Neural progenitor cell (in vitro differentiated cells): ENCODE measurements around the gene MYO16. TPM values are rescaled to one million over a fixed set of nuclear protein-coding genes. Genes with fewer than 3 reads are reported as not detected.

Source experiments
- DNase-seq: peaks from one replicate; pipeline ENCODE4 v3.0.0-alpha.2; 2016; ENCODE audit warnings: low spot score
- H2AFZ ChIP-seq: fragments of 200-600 bp; sonication (generic); replicated peaks from 2 replicates; pipeline ENCODE4 v1.6.1; 2016; ENCODE audit warnings: antibody characterized with exemption
- H3F3A ChIP-seq: fragments of 200-600 bp; sonication (generic); 2 replicates; pipeline ENCODE4 v1.6.1; 2016; ENCODE audit warnings: antibody characterized with exemption, low read depth
- H3K27ac ChIP-seq: fragments of 200-600 bp; sonication (generic); 2 replicates; pipeline ENCODE4 v1.5.1; 2016; ENCODE audit warnings: mild to moderate bottlenecking
- H3K27me3 ChIP-seq: fragments of 200-600 bp; sonication (generic); 2 replicates; pipeline ENCODE4 v1.6.1; 2016; ENCODE audit warnings: mild to moderate bottlenecking, moderate library complexity
- H3K36me3 ChIP-seq: fragments of 200-600 bp; sonication (generic); 2 replicates; pipeline ENCODE4 v1.5.1; 2016
- H3K4me1 ChIP-seq: fragments of 200-600 bp; sonication (generic); 2 replicates; pipeline ENCODE4 v1.6.1; 2016; ENCODE audit warnings: mixed run types
- H3K4me2 ChIP-seq: fragments of 200-600 bp; sonication (generic); 2 replicates; pipeline ENCODE4 v1.6.1; 2016
- H3K4me3 ChIP-seq: fragments of 200-600 bp; sonication (generic); 2 replicates; pipeline ENCODE4 v1.5.1; 2016
- H3K79me2 ChIP-seq: fragments of 200-600 bp; sonication (generic); 2 replicates; pipeline ENCODE4 v1.6.1; 2016; ENCODE audit warnings: low read depth
- H3K9ac ChIP-seq: fragments of 200-600 bp; sonication (generic); 2 replicates; pipeline ENCODE4 v1.6.1; 2016
- H3K9me3 ChIP-seq: fragments of 200-600 bp; sonication (generic); 2 replicates; pipeline ENCODE4 v1.5.1; 2016; ENCODE audit warnings: low read depth
- H4K20me1 ChIP-seq: fragments of 200-600 bp; sonication (generic); 2 replicates; pipeline ENCODE4 v1.6.1; 2016; ENCODE audit warnings: low read depth
- H3K27ac Mint-ChIP-seq: 3 replicates; pipeline ENCODE4 v1.8.0; 2021; ENCODE audit warnings: mixed read lengths
- H3K27me3 Mint-ChIP-seq: 2 replicates; pipeline ENCODE4 v1.8.0; 2022; ENCODE audit warnings: low read depth, mild to moderate bottlenecking, inconsistent platforms, moderate library complexity, mixed read lengths; ENCODE audit not compliant: insufficient read depth
- H3K36me3 Mint-ChIP-seq: 3 replicates; pipeline ENCODE4 v1.8.0; 2021; ENCODE audit warnings: mixed read lengths
- H3K4me1 Mint-ChIP-seq: 3 replicates; pipeline ENCODE4 v1.8.0; 2021; ENCODE audit warnings: mixed read lengths
- H3K4me3 Mint-ChIP-seq: 3 replicates; pipeline ENCODE4 v1.8.0; 2021; ENCODE audit warnings: mild to moderate bottlenecking, moderate library complexity, mixed read lengths
- H3K9me3 Mint-ChIP-seq: 3 replicates; pipeline ENCODE4 v1.8.0; 2020; ENCODE audit warnings: mixed read lengths
- EZH2 ChIP-seq: fragments of 200-600 bp; sonication (generic); IDR thresholded peaks from 2 replicates; pipeline ENCODE4 v1.6.1; 2017; ENCODE audit warnings: antibody characterized with exemption, mild to moderate bottlenecking, moderate library complexity
- EZH2phosphoT487 ChIP-seq: fragments of 200-600 bp; sonication (generic); IDR thresholded peaks from 2 replicates; pipeline ENCODE4 v1.6.1; 2017; ENCODE audit warnings: antibody characterized with exemption
- total RNA-seq: library from RNA; depleted of rRNA; stranded (reverse); fragments of >200 nt; gene quantifications from 2 replicates; pipeline ENCODE4 v1.2.3, GENCODE V29; 2015; ENCODE audit warnings: low replicate concordance
- TF ChIP-seq, protein P1 (sequence below): fragments of 200-600 bp; sonication (generic); IDR thresholded peaks from 2 replicates; pipeline ENCODE4 v1.5.1; 2017; ENCODE audit warnings: antibody characterized with exemption, mild to moderate bottlenecking

Gene MYO16
- total RNA-seq, 1 donor from 2014 or later, result 0.41 TPM

DNA sequence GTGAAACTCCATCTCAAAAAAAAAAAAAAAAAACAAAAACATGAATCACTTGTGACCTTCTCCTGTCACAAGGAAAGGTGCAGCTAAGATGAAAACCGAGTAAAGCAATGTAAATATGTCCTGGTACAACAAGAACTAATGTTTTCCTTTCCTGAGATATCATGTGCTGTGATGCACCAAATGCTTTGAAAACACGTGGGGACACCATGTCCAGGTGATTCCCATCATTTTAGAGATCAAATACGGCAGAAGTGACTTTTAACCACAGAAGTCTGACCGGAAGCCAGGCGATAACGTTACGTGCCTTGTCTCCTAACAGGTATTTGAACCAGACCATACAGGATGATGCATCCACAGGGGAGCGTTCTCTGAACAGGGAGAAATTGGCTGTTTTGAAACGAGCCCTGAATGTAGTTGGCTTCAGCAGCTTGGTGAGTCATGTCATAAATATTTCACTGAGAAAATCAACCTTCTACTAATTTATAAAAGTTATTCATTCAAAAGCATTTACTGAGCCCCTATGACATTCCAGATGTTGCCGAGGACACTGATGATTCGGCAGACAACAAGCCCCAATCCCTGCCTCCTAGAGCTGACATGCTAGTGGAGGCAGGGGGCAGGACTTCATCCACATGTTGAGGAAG lies 328.1 kb downstream of the MYO16 start:
- no peak overlapping the region for H2AFZ ChIP-seq
- H3K4me2 ChIP-seq, result no peak overlapping the region
- H3K27ac ChIP-seq, result no peak overlapping the region
- Mint-ChIP-seq H3K9me3 (no peaks in the 10 kb centered on the region), H3K4me1 (peaks cover 20% of the 10 kb centered on the region), H3K27me3 (no peaks in the 10 kb centered on the region), H3K27ac (no peak overlapping the region), H3K36me3 (no peaks in the 10 kb centered on the region), H3K4me3 (no peak overlapping the region)
- H3K4me3 ChIP-seq, result no peak overlapping the region
- TF ChIP-seq EZH2, result no peak
- TF ChIP-seq, protein P1, sequence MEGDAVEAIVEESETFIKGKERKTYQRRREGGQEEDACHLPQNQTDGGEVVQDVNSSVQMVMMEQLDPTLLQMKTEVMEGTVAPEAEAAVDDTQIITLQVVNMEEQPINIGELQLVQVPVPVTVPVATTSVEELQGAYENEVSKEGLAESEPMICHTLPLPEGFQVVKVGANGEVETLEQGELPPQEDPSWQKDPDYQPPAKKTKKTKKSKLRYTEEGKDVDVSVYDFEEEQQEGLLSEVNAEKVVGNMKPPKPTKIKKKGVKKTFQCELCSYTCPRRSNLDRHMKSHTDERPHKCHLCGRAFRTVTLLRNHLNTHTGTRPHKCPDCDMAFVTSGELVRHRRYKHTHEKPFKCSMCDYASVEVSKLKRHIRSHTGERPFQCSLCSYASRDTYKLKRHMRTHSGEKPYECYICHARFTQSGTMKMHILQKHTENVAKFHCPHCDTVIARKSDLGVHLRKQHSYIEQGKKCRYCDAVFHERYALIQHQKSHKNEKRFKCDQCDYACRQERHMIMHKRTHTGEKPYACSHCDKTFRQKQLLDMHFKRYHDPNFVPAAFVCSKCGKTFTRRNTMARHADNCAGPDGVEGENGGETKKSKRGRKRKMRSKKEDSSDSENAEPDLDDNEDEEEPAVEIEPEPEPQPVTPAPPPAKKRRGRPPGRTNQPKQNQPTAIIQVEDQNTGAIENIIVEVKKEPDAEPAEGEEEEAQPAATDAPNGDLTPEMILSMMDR, result no peak
- TF ChIP-seq EZH2phosphoT487, result no peak
- no peaks in the 10 kb centered on the region for H3K36me3 ChIP-seq
- H3K9ac ChIP-seq, result no peak overlapping the region
- no peaks in the 10 kb centered on the region for H3K9me3 ChIP-seq
- H4K20me1 ChIP-seq, result no peaks in the 10 kb centered on the region
- peak; percentile 8 for DNase-seq
- no peaks in the 10 kb centered on the region for H3K27me3 ChIP-seq
- no peaks in the 10 kb centered on the region for H3K79me2 ChIP-seq
- no peaks in the 10 kb centered on the region for H3K4me1 ChIP-seq
- no peaks in the 10 kb centered on the region for H3F3A ChIP-seq

DNA sequence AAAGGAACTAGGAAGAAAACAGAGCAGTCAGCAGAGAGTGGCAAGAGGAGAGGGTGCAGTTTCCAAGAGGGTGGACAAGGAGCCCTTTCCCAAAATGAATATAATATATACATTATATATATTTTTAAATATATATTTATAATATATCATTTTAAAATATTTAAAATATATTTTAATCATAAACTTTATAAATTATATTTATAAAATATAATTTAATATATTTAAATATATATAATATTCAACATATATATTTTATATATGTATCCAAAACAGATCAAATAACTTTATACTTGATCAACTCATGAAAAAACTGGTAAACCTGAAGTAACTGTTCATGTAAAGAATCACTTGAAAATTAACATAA lies 328.6 kb downstream of the MYO16 start:
- H3K36me3 Mint-ChIP-seq, result no peaks in the 10 kb centered on the region
- H3K4me1 ChIP-seq, result no peaks in the 10 kb centered on the region
- H3K9me3 ChIP-seq, result no peaks in the 10 kb centered on the region
- H3K4me3 Mint-ChIP-seq, result no peak overlapping the region
- H3K9me3 Mint-ChIP-seq, result no peaks in the 10 kb centered on the region
- no peak for DNase-seq
- H3K79me2 ChIP-seq, result no peaks in the 10 kb centered on the region
- no peaks in the 10 kb centered on the region for H3K27me3 Mint-ChIP-seq
- no peak overlapping the region for H3K27ac ChIP-seq
- TF ChIP-seq EZH2 (no peak), EZH2phosphoT487 (no peak)
- H4K20me1 ChIP-seq, result no peaks in the 10 kb centered on the region
- peaks cover 20% of the 10 kb centered on the region for H3K4me1 Mint-ChIP-seq
- H3K27me3 ChIP-seq, result no peaks in the 10 kb centered on the region
- no peak overlapping the region for H2AFZ ChIP-seq
- H3F3A ChIP-seq, result no peaks in the 10 kb centered on the region
- H3K36me3 ChIP-seq, result no peaks in the 10 kb centered on the region
- no peak overlapping the region for H3K4me2 ChIP-seq
- no peak overlapping the region for H3K9ac ChIP-seq
- no peak overlapping the region for H3K4me3 ChIP-seq
- H3K27ac Mint-ChIP-seq, result no peak overlapping the region

GRCh38 chr13:108959234-108959633 lies 329.8 kb downstream of the MYO16 start:
- Mint-ChIP-seq H3K4me1 (peaks cover 20% of the 10 kb centered on the region), H3K27ac (no peak overlapping the region), H3K4me3 (no peak overlapping the region), H3K27me3 (no peaks in the 10 kb centered on the region), H3K9me3 (no peaks in the 10 kb centered on the region), H3K36me3 (no peaks in the 10 kb centered on the region)
- no peak overlapping the region for H3K9ac ChIP-seq
- no peaks in the 10 kb centered on the region for H3F3A ChIP-seq
- no peaks in the 10 kb centered on the region for H3K9me3 ChIP-seq
- no peak for DNase-seq
- TF ChIP-seq, protein P1, result no peak
- TF ChIP-seq EZH2phosphoT487, result no peak
- TF ChIP-seq EZH2, result no peak
- H3K27me3 ChIP-seq, result no peaks in the 10 kb centered on the region
- no peaks in the 10 kb centered on the region for H4K20me1 ChIP-seq
- H3K79me2 ChIP-seq, result no peaks in the 10 kb centered on the region
- no peak overlapping the region for H3K4me2 ChIP-seq
- H3K36me3 ChIP-seq, result no peaks in the 10 kb centered on the region
- no peaks in the 10 kb centered on the region for H3K4me1 ChIP-seq
- H3K27ac ChIP-seq, result no peak overlapping the region
- H3K4me3 ChIP-seq, result no peak overlapping the region
- no peak overlapping the region for H2AFZ ChIP-seq

GRCh38 chr13:108960006-108960405 lies 330.6 kb downstream of the MYO16 start:
- no peak for DNase-seq
- TF ChIP-seq EZH2phosphoT487 (no peak), EZH2 (no peak)
- TF ChIP-seq, protein P1, result no peak
- Mint-ChIP-seq H3K4me1 (peaks cover 20% of the 10 kb centered on the region), H3K9me3 (no peaks in the 10 kb centered on the region), H3K4me3 (no peak overlapping the region), H3K36me3 (no peaks in the 10 kb centered on the region), H3K27me3 (no peaks in the 10 kb centered on the region), H3K27ac (no peak overlapping the region)
- no peak overlapping the region for H3K4me2 ChIP-seq
- no peaks in the 10 kb centered on the region for H3K4me1 ChIP-seq
- H3F3A ChIP-seq, result no peaks in the 10 kb centered on the region
- no peak overlapping the region for H2AFZ ChIP-seq
- no peaks in the 10 kb centered on the region for H3K79me2 ChIP-seq
- no peaks in the 10 kb centered on the region for H3K36me3 ChIP-seq
- no peak overlapping the region for H3K9ac ChIP-seq
- no peaks in the 10 kb centered on the region for H3K27me3 ChIP-seq
- no peak overlapping the region for H3K4me3 ChIP-seq
- no peaks in the 10 kb centered on the region for H3K9me3 ChIP-seq
- H3K27ac ChIP-seq, result no peak overlapping the region
- H4K20me1 ChIP-seq, result no peaks in the 10 kb centered on the region
